Thyroid gland (tissue), 4 donors: ENCODE data around the gene DGKH.

ENCODE experiments used
- POLR2A ChIP-seq, 2 donors: fragments of 450-650 bp; IDR thresholded peaks; one replicate each; pipeline ENCODE4 v1.6.1; 2017; ENCODE audit warnings: antibody characterized with exemption in 2 of 2, mild to moderate bottlenecking in 2 of 2, moderate library complexity in 1 of 2
- TF ChIP-seq, protein P1 (sequence below), 6 experiments: fragments of 200-600 bp in 3 of 6; fragments of 450-650 bp in 3 of 6; sonication (generic) in 3 of 6; IDR thresholded peaks; one replicate each; pipeline ENCODE4 v1.5.1; 2016 to 2019; ENCODE audit warnings: antibody characterized with exemption in 6 of 6, mild to moderate bottlenecking in 2 of 6, inconsistent platforms in 1 of 6, moderate library complexity in 1 of 6

DNA sequence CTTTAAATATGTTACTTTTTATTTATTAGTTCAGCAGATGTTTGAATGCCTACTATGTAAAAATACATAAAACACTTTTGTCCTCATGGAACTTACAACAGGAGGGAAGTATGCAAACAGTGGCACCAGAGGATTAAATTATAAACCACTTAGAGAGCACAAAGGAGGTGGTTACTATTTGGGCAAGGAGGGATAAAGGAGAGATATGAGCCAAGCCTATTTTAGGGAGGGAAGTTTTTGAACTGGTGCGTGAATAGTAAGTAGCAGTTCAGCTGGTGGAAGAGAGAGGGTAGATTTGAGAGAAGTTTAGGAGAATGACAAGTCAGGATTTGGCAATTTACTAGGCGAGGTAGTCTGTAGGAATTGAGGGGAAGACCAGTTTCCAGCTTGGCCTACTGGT is 232.1 kb downstream of the DGKH start:
- TF ChIP-seq, protein P1, sequence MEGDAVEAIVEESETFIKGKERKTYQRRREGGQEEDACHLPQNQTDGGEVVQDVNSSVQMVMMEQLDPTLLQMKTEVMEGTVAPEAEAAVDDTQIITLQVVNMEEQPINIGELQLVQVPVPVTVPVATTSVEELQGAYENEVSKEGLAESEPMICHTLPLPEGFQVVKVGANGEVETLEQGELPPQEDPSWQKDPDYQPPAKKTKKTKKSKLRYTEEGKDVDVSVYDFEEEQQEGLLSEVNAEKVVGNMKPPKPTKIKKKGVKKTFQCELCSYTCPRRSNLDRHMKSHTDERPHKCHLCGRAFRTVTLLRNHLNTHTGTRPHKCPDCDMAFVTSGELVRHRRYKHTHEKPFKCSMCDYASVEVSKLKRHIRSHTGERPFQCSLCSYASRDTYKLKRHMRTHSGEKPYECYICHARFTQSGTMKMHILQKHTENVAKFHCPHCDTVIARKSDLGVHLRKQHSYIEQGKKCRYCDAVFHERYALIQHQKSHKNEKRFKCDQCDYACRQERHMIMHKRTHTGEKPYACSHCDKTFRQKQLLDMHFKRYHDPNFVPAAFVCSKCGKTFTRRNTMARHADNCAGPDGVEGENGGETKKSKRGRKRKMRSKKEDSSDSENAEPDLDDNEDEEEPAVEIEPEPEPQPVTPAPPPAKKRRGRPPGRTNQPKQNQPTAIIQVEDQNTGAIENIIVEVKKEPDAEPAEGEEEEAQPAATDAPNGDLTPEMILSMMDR (IDR thresholded peaks at IDR 0.05), result no peak
- TF ChIP-seq POLR2A (IDR thresholded peaks at IDR 0.05), result no peak
